Activated T-cell treated with anti-CD3 and anti-CD28 coated beads for 4 hours (primary cell): ENCODE data around the gene XKR7.
A peak's percentile ranks its signal among the peaks of the same experiment; 100 is the strongest.

Experiments
- DNase-seq: peaks from one replicate; pipeline ENCODE4 v3.0.0-alpha.2; 2020

Gene XKR7

DNA sequence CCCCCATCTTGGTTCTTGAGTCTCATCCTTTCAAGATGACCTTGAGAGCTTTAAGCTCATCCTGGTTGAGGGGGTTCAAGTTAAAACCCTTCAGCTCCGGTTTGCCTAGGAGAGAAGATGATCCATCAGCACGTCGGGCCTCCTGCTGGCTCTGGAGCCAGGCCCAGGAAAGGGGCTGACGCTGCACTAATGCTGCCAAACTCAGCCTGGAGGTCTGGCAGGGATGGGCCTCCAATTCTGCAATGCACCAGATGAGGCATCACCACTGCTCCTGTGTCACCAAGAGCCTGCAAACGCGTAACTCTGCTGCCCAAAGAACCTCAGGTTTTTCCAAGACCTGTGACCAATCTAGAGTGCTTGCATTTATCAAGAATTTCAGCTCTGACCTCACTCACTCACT lies 22.2 kb upstream of the XKR7 start:
- DNase-seq = no peak

DNA sequence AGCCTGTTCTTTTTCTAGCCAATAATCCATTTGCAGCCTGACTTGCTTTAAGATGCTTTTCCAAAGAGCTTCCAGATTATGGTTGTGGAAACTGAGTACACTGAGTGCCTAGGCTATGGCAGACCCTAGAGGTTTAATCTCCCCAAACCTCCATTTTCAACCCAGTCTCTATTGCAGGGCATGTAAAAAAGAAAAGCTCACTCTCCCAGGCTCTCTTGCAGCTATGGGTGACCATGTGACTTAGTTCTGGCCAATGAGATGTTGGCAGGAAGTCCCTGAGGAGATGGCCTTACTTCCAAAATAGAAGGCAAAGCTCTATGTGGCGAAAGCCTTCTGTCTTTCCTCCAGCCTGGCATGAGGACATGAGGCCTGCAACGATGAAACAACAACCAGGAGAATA lies 19.9 kb upstream of the XKR7 start:
- DNase-seq = no peak

DNA sequence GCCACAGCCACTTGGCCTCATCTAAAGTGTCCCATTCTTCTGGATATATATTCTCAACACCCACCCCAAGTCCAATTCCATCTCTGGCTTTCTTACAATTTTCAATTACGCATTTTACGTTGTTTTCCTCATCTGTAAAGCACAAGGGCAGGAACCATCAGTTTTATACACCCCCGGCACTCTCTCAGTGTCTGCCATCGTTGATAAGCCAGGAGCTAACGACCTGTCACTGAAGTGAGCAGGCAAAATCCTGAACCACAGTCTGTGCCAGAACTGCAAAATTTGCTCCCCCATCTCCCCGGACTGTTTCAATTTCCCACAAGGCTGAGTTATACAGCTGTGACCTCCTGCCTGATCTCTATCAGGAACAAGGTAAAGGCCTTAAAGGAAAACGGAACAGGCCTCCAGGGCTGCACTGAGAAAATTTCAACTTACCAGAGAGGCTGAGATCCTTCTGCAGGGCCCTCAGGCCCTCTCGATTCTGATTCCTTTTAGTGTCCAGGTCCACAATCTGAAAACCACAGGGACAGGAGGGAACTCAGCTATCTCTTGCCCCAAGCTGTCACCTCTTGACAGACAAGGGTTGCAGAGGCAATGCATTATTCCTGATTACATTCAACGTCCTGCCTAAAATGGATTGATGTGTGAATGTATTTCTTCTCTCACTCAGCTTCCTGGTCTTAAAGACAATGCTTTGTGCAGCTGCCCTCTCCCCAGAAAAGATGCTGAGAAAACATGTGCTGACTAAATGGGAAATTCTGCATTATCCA lies 17.9 kb upstream of the XKR7 start:
- DNase-seq = no peak

DNA sequence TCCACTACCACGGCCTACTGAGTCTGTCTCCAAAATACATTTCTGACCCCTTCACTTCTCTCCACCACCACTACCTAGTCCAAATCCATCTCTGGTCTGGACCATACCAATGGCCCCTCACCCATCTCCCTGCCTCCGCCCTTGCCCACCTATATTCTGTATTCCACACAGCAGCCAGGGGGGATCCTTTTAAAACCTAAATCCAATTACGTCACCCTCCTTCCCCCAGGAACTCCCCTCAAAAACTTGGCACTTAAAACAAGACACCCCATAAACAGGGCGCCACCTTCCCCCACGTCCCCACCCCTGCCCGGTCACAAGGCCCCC lies 16.8 kb upstream of the XKR7 start:
- DNase-seq = no peak

DNA sequence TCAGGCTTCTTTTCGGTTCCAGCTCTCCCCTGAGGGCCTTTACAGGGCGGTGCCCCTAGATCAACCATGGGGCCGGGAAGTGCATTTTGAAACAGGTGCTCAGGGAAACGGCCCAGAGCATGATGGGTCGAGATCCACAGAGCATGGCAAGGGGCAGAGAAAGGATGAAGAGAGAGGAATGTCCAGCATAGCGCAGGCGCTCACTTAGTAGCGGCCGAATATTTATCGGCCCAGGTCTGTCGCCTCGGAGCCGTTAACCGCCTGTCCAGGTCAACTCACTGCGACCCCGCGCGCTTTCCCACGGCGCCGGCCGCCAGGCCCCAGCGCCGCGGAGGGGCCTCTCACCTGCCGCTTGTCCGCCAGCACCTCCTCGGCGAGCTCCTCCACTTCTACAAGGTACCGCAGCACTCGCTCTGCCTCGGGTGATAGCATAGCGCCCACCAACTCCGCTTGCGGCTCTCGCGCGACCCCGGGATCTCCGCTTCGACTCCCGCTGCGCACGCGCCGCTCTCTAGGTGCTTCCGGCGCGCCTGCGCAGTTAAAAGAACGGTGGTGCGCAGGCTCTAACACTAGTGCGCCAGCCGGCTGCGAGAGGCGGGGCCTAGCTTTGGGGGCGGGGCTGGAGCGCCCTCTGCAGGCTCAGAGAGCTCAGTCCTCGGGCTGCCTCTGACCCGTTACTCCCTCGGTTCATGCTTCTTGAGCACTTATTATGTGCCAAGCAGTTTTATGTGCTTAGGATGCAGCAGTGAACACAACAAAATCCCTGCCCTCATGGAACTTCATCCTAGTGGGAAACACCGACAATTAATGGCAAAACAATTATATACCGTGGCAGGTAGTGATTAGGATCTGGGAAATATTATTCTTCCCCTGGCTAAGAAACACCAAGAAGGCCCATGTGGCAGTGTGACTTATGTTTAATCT lies 16.2 kb upstream of the XKR7 start, which contains the start of gene PDRG1:
Gene PDRG1, minus strand, starts transcription at position 517 of the 924 bp plus-strand sequence. Its CDS starts 85 bp downstream, at position 432.
- peak; percentile 96 for DNase-seq

DNA sequence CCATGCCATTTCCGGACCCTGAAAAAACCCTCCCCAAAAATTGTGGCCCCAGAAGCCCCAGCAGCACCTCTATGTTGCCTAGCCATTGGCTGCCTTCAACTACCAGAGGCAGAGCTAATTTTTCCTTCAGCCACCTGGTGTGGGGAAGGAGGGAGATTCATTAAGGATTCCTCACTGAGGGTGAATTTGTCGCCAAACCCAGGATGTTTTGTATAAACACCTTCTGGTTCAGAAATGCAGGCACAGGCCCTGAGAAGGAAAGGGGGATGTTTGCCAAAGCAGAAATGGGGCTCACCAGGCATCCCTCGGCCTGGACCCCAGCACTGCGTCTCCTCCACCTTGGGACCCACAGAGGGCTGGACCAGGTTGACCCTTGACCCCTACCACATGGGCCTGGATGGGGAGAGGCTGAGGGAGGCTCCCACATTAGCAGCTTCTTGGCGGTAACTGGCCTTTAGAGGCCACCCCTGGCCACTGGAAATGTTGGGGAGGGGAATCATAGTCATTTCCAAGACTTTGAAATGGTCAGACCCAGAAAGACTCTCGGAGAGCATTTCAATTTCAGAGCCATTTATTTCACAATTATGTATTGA lies 14.3 kb upstream of the XKR7 start:
- no peak for DNase-seq

DNA sequence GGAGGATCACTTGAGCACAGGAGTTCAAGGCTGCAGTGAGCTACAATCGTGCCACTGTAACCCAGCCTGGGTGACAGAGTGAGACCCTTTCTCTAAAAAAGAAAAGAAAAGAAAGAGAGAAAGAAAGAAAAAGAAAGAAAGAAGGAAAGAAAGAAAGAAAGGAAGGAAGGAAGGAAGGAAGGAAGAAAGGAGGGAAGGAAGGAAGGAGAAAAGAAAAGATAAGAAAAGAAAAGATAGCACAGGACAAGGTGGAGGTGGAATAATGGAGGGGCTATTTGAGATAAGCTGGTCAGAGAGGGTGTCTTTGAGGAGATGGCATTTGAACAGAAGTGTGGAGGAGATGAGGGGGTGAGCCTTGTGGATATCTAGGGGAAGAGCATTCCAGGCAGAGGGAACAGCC lies 13.5 kb upstream of the XKR7 start:
- DNase-seq = no peak

DNA sequence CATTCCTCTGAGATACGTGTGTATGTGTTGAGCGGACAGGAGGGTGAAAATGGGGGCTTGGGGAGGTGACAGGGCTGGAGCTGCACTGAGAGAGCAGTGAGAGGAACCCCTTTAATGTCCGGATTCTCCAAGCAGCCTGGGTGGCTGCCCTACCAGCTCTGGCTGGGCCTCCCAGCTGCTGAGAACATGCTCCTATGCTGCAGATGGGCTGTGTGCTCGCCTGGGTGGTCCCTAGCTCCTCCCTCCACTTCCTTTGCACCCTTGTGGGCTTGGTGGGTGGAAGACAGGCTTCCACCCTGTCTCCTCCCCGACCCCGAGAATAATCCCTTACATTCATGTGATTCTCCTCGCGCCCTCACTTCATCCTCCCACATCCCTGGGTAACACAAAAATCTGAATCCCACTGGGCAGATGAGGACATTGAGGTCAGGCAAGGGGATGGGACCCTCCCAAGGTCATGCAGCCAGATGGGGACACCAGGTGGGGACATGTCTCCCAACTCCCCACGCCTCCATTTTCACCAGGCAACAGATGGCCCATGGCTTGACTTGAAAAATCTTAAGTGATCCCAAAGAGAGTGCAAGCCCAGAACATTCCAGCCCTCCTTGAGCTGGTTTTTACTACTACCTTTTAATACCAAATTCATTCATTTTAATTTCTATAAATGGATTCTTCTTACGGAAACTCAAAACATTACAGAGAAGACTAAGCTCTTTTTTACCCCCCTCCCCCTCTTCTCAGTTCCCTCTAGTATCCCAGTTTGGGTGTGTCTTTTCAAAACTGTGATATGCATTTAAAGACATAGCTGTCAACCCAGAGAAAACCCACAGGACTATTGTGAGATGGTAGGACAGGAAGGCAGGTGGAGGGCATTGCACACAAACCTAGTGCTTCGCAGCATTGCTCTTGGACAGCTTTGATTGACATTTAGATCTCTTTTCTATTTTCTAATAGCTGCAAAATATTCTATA lies 11.1 kb upstream of the XKR7 start:
- DNase-seq = no peak

DNA sequence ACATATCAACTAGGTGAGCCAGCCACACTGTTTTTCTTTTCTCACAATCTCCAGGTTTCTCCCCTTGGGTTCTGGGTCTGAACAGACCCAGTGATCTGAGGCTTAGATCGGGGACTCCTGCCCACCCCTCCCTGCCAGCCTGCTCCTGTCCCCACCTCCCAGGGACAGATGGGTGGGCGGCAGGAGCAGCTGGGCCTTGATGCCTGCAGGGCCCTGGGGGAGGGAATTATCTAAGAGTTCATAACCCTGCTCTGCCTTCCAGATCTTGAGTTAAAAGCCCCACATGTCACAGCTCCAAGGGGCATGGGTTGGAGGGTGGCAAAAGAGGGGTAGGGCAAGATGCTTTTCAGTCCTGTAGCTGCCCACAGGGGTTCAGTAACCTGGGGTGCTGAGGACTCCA lies 5.2 kb upstream of the XKR7 start:
- DNase-seq = no peak

DNA sequence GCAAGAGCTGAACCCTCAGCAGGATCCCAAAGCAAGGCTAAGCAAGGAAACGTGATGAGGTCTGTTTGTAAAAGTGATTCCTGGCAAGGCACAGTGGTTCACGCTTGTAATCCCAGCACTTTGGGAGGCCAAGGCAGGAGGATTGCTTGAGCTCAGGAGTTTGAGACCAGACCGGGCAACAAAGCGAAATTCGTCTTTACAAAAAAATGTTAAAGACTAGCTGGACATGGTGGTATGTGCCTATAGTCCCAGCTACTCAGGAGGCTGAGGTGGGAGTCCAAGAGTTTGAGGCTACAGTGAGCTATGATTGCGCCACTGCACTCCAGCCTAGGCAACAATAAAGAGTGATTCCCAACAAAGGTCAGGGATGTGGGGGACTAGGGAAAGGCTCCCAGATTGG lies 4.1 kb upstream of the XKR7 start:
- no peak for DNase-seq

DNA sequence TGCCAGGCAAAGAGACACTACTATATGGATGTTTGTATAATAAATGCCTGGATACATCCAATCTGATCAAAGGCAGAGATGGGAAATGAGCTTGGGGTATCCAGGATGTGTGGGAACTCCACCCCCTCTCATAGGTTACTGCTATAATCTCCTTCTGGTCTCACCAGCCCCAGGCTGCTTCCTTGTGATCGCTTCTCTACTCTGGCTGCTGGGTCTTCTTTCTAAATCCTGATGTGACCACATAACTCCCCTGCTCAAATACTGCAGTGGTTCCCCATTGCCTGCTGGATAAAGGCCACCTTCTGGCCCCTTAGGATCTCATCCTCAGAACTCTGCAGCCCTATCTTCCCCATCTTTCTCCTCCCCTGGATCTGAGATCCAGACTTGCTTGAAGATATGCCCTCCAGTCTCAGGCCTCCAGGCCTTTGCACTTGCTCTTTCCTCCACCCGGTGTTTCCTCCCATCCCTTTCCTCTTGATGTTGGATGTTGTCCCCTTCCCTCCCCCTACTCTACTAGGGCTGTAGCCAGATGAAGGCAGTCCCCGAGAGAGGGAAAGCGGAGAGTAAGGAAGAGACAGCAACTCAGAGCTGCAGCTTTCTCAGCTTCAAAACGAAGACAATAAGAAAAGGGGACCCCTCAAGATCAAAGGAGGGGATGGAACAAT lies 828 bp upstream of the XKR7 start:
- DNase-seq = no peak

DNA sequence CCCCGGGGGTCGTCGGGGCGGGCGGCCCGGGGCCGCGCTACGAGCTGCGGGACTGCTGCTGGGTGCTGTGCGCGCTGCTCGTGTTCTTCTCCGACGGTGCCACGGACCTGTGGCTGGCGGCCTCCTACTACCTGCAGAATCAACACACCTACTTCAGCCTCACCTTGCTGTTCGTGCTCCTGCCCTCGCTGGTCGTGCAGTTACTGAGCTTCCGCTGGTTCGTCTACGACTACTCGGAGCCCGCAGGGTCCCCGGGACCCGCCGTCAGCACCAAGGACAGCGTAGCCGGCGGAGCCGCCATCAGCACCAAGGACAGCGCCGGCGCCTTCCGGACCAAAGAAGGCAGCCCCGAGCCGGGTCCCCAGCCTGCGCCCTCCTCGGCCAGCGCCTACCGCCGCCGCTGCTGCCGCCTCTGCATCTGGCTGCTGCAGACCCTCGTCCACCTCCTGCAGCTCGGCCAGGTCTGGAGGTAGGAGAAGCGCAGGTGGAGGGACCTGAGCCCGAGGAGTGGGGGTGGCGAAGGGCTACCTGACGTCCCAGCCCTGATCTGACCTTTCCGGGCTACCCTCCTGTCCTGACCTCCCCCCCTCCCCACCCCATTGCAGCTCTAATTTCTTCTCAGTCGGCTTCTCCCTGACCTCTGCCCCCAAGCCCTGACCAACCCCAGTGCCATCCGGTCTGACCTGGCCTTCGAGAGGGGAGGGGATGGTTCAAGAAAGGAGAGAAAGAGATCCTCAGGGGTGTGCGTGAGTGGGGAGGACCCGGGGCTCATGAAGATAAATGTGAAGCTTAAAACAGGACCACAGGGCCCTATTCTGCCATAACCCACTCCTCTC lies 558 bp downstream of the XKR7 start:
- DNase-seq = peak; percentile 65

DNA sequence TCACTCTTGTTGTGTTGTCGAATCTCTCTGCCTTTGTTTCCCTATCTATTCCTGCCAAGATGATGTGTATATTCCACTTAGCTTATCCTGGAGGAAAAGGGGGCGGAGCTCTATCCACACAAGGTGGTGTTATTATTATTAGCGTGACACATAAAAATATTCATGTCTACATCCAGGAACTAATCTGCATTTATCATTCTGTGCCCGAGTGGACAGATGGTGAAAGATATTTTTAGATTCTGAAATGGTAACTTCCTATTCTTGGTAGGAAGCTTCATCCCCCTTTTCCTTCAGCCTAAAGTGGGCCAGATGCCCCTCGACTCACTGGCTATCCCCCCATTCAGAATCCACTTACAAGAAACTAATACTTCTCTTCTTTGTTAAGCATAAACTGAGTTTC lies 2.0 kb downstream of the XKR7 start:
- DNase-seq = no peak

DNA sequence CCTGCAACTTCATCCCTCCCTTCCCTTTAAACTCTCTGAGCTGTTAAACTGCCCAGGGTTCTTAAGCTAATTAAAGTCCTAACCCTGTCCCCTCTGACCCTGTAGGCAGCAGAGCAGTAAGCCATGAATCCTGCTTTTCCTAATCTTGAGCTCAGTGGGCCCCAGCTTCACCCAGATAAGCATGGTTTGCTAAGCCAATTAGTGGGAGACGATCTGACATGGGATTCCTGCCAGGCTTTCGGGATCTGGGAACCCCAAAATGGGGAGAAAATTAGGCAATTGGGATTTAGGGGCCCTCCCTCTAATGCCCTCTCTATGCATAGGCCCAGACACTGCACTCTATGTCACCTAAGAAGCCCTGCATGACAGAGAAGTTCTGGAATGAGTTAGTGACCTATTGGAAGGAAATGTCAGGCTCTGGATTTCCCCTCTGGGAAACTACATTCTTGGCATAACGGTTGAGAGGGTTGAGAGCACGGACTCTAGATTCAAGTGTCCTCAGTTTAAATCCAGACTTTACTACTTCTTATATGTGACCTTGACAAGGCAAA lies 4.6 kb downstream of the XKR7 start:
- DNase-seq = no peak

DNA sequence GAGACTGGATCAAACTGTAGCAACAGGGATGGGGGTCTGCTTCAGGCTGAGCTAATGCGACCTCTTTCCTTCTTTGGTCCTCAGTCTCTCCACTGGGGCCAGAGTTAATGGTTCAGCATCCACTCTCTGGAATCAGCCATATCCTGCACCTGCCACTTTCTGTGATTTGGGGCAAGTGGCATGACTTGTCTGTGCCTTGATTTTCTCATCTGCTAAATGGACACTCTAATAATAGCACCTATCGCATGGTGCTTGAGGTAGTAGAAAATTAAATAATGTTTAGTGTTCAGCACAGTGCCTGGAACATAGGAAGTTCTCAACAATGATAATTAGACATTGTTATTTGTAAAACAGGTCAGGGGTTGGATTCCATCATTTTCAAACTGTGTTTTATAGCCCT lies 6.3 kb downstream of the XKR7 start:
- DNase-seq = no peak

DNA sequence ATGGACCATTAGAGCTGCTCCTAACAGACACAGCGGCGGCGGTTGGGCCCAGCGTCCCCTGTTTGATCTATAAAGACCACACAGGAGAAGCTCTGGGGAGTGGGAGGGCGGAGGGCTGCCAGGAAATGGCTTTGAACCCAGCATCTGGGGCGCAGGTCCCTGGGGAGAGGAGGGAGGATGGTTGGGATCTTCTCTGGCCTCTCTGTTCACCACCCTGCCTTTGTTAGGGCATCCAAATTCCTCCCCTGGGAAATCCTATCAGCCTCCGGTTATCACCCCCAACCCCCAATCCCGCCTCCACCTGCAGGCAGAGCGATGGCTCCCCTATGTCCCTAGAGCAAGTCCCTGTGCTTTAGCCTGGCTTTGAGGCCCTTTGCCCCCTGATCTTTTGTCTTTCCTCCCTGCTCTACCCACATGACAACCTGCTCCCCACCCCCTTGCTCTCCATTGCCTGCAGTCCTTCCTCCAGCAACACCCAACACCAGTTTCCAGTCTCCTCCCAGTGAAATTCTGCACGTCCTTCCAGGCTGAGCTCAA lies 7.1 kb downstream of the XKR7 start:
- DNase-seq = no peak

DNA sequence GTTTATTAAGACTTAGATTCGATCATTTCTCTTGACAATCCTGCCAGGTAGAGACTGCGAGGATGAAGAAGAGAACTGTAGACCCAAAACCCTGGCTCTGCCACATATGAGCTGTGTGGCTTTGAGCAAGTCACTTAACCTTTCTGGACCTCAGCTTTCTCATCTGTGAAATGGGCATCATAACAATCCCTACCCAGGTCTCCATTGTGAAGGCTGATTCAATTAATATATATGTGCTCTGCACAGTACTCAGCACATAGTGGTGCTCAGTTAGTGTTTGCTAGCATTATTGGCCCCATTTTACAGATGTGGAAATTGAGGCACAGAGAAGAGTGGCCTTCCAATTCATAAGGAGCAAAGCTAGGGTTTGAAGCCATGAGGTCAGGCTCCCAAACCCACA lies 7.9 kb downstream of the XKR7 start:
- DNase-seq = no peak

DNA sequence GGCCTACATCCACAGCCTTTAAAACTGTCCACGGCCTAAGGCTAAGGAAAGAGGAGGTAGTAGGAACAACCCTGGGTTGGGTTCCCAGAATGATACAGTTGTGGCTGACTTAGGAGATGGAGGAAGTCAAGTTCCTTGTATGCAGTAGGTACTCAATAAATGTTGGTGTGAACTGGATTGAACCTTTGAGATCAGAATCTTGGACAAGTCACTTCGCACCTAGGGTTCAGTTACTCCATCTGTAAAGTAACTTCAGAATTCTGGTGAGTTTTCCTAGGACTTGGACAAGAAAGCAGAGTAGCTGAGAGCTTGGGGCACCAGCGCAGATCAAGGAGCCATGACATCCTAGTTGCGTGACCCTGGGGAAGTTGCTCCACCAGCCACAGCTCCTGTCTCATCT lies 9.1 kb downstream of the XKR7 start:
- DNase-seq = no peak

DNA sequence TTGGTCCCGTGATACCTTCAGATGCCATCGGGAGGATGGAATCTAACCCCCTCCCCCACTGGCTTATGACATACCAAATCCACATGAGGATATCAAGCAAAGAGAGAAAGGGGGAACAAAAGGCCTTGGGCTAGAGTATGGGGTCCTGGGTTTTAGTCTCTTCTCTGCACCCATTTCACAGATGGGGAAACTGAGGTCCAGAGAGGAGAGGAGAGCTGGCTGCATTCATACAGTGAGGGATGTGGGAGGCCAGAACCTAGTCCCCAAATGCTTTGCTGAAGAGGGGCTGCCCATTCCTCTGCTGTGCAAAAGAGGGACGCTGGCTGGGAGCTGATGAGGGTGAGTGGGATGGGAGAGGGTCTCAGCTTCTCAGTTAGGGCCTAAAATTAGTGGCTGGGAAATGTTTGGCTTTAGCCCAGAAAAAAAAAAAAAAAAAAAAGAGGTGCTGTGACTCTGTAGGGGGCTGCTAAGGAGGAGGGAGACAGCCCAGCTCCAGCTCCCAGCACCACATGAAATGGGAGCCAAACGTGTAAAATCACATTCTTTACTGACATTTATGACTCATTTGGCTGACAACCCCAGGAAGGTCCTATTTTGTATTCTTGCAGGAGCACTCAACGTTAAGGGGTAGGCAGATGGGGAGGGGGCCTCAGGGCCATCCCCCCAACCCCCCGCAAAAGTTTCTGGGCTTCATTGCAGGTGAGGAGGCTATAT lies 11.9 kb downstream of the XKR7 start:
- DNase-seq = no peak

DNA sequence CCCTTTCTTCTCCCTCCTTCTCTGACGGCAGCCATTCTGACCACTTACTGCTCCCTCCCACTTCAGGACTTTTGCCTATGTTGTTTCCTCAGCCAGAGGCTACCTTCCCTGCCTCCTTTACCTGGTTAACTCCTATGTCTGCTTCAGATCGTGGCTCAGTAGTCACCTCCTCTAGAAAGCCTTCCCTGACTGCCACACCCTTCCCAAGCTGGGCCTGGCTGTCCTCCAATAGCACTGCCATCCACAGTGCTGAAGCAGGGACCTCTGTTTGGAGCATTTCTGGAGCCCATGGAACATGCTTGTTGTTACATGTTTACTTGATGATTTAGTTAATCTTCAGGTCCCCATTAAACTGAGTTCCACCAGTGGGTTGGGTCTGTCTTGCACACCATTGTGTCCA lies 13.8 kb downstream of the XKR7 start:
- DNase-seq = no peak
